WTC11 (cell line): Measurements from ENCODE around the gene MEIOSIN. TPM values are rescaled to one million over a fixed set of nuclear protein-coding genes. Genes with fewer than 3 reads are reported as not detected.
"Not testable (repeated sequence)": the region's sequence is repeated elsewhere in the genome, so short reads cannot be mapped to it uniquely, and the experiment has no call there.

Source experiments
- ATAC-seq: fragments of 200-7000 bp; cut with Tn5 transposase; 2 replicates; pipeline ENCODE4 v1.10.0; 2021; ENCODE audit warnings: mild to moderate bottlenecking, moderate library complexity
- CTCF ChIA-PET: fragments of 300-600 bp; sonication (Branson Sonifier 250); formaldehyde crosslinking; loops from one replicate; lab custom pipeline; 2021; ENCODE audit warnings: antibody characterized with exemption; lab: Charles Lee
- POLR2A ChIA-PET: fragments of 350-600 bp; sonication (Branson Sonifier 250); formaldehyde crosslinking; loops from one replicate; lab custom pipeline; 2021; ENCODE audit warnings: antibody characterized with exemption; lab: Charles Lee
- DNase-seq: peaks from one replicate; pipeline ENCODE4 v3.0.0; 2021; ENCODE audit warnings: low spot score
- H3K27ac Mint-ChIP-seq: 2 replicates; pipeline ENCODE4 v1.8.0; 2021; ENCODE audit warnings: mixed read lengths
- H3K27me3 Mint-ChIP-seq: 2 replicates; pipeline ENCODE4 v1.8.0; 2021; ENCODE audit warnings: low read depth, mild to moderate bottlenecking, moderate library complexity, mixed read lengths
- H3K36me3 Mint-ChIP-seq: 2 replicates; pipeline ENCODE4 v1.8.0; 2021; ENCODE audit warnings: mixed read lengths
- H3K4me1 Mint-ChIP-seq: 2 replicates; pipeline ENCODE4 v1.8.0; 2022; ENCODE audit warnings: mixed read lengths
- H3K4me3 Mint-ChIP-seq: 2 replicates; pipeline ENCODE4 v1.8.0; 2021; ENCODE audit warnings: mild to moderate bottlenecking, moderate library complexity, mixed read lengths
- H3K9me3 Mint-ChIP-seq: 2 replicates; pipeline ENCODE4 v1.8.0; 2021; ENCODE audit warnings: mixed read lengths
- ATF6 ChIP-seq: sonication (generic); formaldehyde crosslinking; IDR thresholded peaks from 2 replicates; pipeline ENCODE4 v1.8.1; 2023; ENCODE audit warnings: mild to moderate bottlenecking, missing genetic modification reagents
- CREM ChIP-seq: sonication (generic); formaldehyde crosslinking; IDR thresholded peaks from 2 replicates; pipeline ENCODE4 v1.8.1; 2022; ENCODE audit warnings: mild to moderate bottlenecking, missing genetic modification reagents, moderate library complexity
- NR1H2 ChIP-seq: sonication (generic); formaldehyde crosslinking; IDR thresholded peaks from 2 replicates; pipeline ENCODE4 v1.9.0; 2021; ENCODE audit warnings: mild to moderate bottlenecking, moderate library complexity, missing genetic modification reagents
- NR2C2 ChIP-seq: sonication (generic); formaldehyde crosslinking; IDR thresholded peaks from 2 replicates; pipeline ENCODE4 v1.8.0; 2022; ENCODE audit warnings: mild to moderate bottlenecking, missing genetic modification reagents
- OVOL2 ChIP-seq: fragments of 250-450 bp; sonication (Bioruptor Pico); IDR thresholded peaks from 2 replicates; pipeline ENCODE4 v1.9.0; 2021; ENCODE audit warnings: mild to moderate bottlenecking, borderline replicate concordance
- PRRX2 ChIP-seq: fragments of 250-450 bp; sonication (Bioruptor Pico); IDR thresholded peaks from 2 replicates; pipeline ENCODE4 v1.8.0; 2021; ENCODE audit warnings: mild to moderate bottlenecking
- RORB ChIP-seq: fragments of 250-450 bp; sonication (Bioruptor Pico); IDR thresholded peaks from 2 replicates; pipeline ENCODE4 v1.9.0; 2021; ENCODE audit warnings: mild to moderate bottlenecking
- TEAD1 ChIP-seq: sonication (generic); formaldehyde crosslinking; IDR thresholded peaks from 2 replicates; pipeline ENCODE4 v1.8.0; 2022; ENCODE audit warnings: mild to moderate bottlenecking, missing genetic modification reagents
- ZNF121 ChIP-seq: sonication (generic); formaldehyde crosslinking; IDR thresholded peaks from 2 replicates; pipeline ENCODE4 v1.8.0; 2023; ENCODE audit warnings: missing genetic modification reagents
- ZNF317 ChIP-seq: sonication (generic); formaldehyde crosslinking; IDR thresholded peaks from 2 replicates; pipeline ENCODE4 v1.8.1; 2023; ENCODE audit warnings: low read depth, mild to moderate bottlenecking, moderate library complexity, missing genetic modification reagents, borderline replicate concordance
- ZNF396 ChIP-seq: fragments of 250-450 bp; sonication (Bioruptor Pico); IDR thresholded peaks from 2 replicates; pipeline ENCODE4 v1.8.0; 2021; ENCODE audit warnings: mild to moderate bottlenecking, moderate library complexity, borderline replicate concordance
- ZNF416 ChIP-seq: fragments of 250-450 bp; sonication (Bioruptor Pico); IDR thresholded peaks from 2 replicates; pipeline ENCODE4 v1.9.0; 2021; ENCODE audit warnings: mild to moderate bottlenecking, inconsistent platforms
- ZNF512 ChIP-seq: sonication (generic); formaldehyde crosslinking; IDR thresholded peaks from 2 replicates; pipeline ENCODE4 v1.8.1; 2022; ENCODE audit warnings: missing genetic modification reagents, borderline replicate concordance
- total RNA-seq: library from RNA; stranded (reverse); gene quantifications from 3 replicates; pipeline ENCODE4 v1.2.3, GENCODE V29; 2021
- TF ChIP-seq, protein P1 (sequence below): fragments of 200-600 bp; IDR thresholded peaks from 2 replicates; pipeline ENCODE4 v1.8.0; 2022; ENCODE audit warnings: antibody characterized with exemption
- TF ChIP-seq, protein P2 (sequence below): fragments of 250-450 bp; sonication (Bioruptor Pico); IDR thresholded peaks from 2 replicates; pipeline ENCODE4 v1.9.0; 2021; ENCODE audit warnings: mild to moderate bottlenecking
- TF ChIP-seq, protein P3 (sequence below): sonication (generic); formaldehyde crosslinking; IDR thresholded peaks from 2 replicates; pipeline ENCODE4 v1.8.0; 2022; ENCODE audit warnings: mild to moderate bottlenecking, missing genetic modification reagents
- TF ChIP-seq, protein P4 (sequence below): sonication (generic); formaldehyde crosslinking; IDR thresholded peaks from 2 replicates; pipeline ENCODE4 v1.8.0; 2022; ENCODE audit warnings: mild to moderate bottlenecking, missing genetic modification reagents
- TF ChIP-seq, protein P5 (sequence below): sonication (generic); formaldehyde crosslinking; conservative IDR thresholded peaks from 2 replicates; pipeline ENCODE4 v1.8.1; 2022; ENCODE audit warnings: mild to moderate bottlenecking, missing genetic modification reagents

MEIOSIN gene
- total RNA-seq, 1 experiment from 2014 or later, result not detected

GRCh38 chr19:45717983-45718650 lies 15.1 kb upstream of the MEIOSIN start:
- POLR2A ChIA-PET, result interaction anchor here (0.6 to 5.8 kb wide), 9 partner anchors 12 to 102 kb away, joined by 3 to 115 read pairs (median 6); partner anchors contain the start of genes FBXO46, QPCTL, SIX5 and SNRPD2
- CTCF ChIA-PET, result interaction anchor here (0.8 to 4.5 kb wide), 16 partner anchors 12 to 279 kb away, joined by 3 to 80 read pairs (median 4); partner anchors contain the start of genes FBXO46, QPCTL, RSPH6A and SIX5
- TF ChIP-seq, protein P1, sequence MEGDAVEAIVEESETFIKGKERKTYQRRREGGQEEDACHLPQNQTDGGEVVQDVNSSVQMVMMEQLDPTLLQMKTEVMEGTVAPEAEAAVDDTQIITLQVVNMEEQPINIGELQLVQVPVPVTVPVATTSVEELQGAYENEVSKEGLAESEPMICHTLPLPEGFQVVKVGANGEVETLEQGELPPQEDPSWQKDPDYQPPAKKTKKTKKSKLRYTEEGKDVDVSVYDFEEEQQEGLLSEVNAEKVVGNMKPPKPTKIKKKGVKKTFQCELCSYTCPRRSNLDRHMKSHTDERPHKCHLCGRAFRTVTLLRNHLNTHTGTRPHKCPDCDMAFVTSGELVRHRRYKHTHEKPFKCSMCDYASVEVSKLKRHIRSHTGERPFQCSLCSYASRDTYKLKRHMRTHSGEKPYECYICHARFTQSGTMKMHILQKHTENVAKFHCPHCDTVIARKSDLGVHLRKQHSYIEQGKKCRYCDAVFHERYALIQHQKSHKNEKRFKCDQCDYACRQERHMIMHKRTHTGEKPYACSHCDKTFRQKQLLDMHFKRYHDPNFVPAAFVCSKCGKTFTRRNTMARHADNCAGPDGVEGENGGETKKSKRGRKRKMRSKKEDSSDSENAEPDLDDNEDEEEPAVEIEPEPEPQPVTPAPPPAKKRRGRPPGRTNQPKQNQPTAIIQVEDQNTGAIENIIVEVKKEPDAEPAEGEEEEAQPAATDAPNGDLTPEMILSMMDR, result no peak
- no peak for TF ChIP-seq OVOL2 (CRISPR knock-in tag)
- TF ChIP-seq ATF6 (CRISPR knock-in tag), result no peak
- no peak for TF ChIP-seq ZNF512 (CRISPR knock-in tag)
- no peak for TF ChIP-seq TEAD1
- peak; percentile 51; the same call in 1 of the 2 replicates for TF ChIP-seq ZNF416 (CRISPR knock-in tag)
- TF ChIP-seq, protein P2, sequence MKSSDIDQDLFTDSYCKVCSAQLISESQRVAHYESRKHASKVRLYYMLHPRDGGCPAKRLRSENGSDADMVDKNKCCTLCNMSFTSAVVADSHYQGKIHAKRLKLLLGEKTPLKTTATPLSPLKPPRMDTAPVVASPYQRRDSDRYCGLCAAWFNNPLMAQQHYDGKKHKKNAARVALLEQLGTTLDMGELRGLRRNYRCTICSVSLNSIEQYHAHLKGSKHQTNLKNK, result no peak
- peaks cover 25% of the 10 kb centered on the region for H3K4me1 Mint-ChIP-seq
- ATAC-seq (no peak), DNase-seq (no peak)
- peaks cover 23% of the 10 kb centered on the region for H3K36me3 Mint-ChIP-seq
- H3K4me3 Mint-ChIP-seq, result peak overlapping the region; percentile 97
- no peaks in the 10 kb centered on the region; the same call in 1 of the 2 replicates for H3K27me3 Mint-ChIP-seq
- peak overlapping the region; percentile 97 for H3K27ac Mint-ChIP-seq
- H3K9me3 Mint-ChIP-seq, result no peaks in the 10 kb centered on the region

GRCh38 chr19:45720065-45720464 lies 13.2 kb upstream of the MEIOSIN start:
- 0 out of 2 replicates have a peak, but pooled peaks have one; percentile 21 for TF ChIP-seq ZNF121
- TF ChIP-seq, all 79 proteins: peak for 1; not testable (repeated sequence) for 78
- CTCF ChIA-PET, result interaction anchor here (1.2 kb wide), 1 partner anchor 50 kb away, joined by 4 read pairs; the partner anchor contains the start of gene SIX5
- ATAC-seq, DNase-seq, H3K27me3 Mint-ChIP-seq, H3K9me3 Mint-ChIP-seq, H3K4me3 Mint-ChIP-seq, H3K27ac Mint-ChIP-seq: not testable (repeated sequence)
- Mint-ChIP-seq H3K36me3 (peaks cover 29% of the 10 kb centered on the region), H3K4me1 (peaks cover 23% of the 10 kb centered on the region)
- POLR2A ChIA-PET, result interaction anchor here (0.7 kb wide), 2 partner anchors 44 to 48 kb away, joined by 3 read pairs; no protein-coding TSS in a partner anchor

GRCh38 chr19:45728683-45729082 lies 4.6 kb upstream of the MEIOSIN start:
- H3K27ac Mint-ChIP-seq, ATAC-seq, DNase-seq, H3K36me3 Mint-ChIP-seq, H3K9me3 Mint-ChIP-seq, H3K27me3 Mint-ChIP-seq, POLR2A ChIA-PET: not testable (repeated sequence)
- H3K4me3 Mint-ChIP-seq, result 0 out of 2 replicates have a peak overlapping the region, but pooled peaks have one; percentile 18
- CTCF ChIA-PET, result interaction anchor here (0.9 kb wide), 1 partner anchor 71 kb away, joined by 3 read pairs; no protein-coding TSS in a partner anchor
- peaks cover 12% of the 10 kb centered on the region for H3K4me1 Mint-ChIP-seq

- DNase-seq (no peak), ATAC-seq (no peak)
- POLR2A ChIA-PET, result interaction anchor here (0.9 to 2.2 kb wide), 6 partner anchors 9 to 39 kb away, joined by 4 to 27 read pairs (median 9); partner anchors contain the start of genes QPCTL, SIX5 and SNRPD2
- peaks cover 12% of the 10 kb centered on the region for H3K4me1 Mint-ChIP-seq
- TF ChIP-seq, protein P3, sequence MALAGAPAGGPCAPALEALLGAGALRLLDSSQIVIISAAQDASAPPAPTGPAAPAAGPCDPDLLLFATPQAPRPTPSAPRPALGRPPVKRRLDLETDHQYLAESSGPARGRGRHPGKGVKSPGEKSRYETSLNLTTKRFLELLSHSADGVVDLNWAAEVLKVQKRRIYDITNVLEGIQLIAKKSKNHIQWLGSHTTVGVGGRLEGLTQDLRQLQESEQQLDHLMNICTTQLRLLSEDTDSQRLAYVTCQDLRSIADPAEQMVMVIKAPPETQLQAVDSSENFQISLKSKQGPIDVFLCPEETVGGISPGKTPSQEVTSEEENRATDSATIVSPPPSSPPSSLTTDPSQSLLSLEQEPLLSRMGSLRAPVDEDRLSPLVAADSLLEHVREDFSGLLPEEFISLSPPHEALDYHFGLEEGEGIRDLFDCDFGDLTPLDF (CRISPR knock-in tag), result no peak
- TF ChIP-seq ZNF396 (CRISPR knock-in tag), result no peak
- TF ChIP-seq PRRX2 (CRISPR knock-in tag), result no peak
- no peak for TF ChIP-seq CREM (CRISPR knock-in tag)
- TF ChIP-seq NR1H2 (CRISPR knock-in tag), result no peak
- TF ChIP-seq NR2C2 (CRISPR knock-in tag), result no peak
- TF ChIP-seq OVOL2 (CRISPR knock-in tag), result no peak
- TF ChIP-seq, protein P4, sequence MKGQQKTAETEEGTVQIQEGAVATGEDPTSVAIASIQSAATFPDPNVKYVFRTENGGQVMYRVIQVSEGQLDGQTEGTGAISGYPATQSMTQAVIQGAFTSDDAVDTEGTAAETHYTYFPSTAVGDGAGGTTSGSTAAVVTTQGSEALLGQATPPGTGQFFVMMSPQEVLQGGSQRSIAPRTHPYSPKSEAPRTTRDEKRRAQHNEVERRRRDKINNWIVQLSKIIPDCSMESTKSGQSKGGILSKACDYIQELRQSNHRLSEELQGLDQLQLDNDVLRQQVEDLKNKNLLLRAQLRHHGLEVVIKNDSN (CRISPR knock-in tag), result no peak
- no peak for TF ChIP-seq ZNF317 (CRISPR knock-in tag)
- TF ChIP-seq, protein P5, sequence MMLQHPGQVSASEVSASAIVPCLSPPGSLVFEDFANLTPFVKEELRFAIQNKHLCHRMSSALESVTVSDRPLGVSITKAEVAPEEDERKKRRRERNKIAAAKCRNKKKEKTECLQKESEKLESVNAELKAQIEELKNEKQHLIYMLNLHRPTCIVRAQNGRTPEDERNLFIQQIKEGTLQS, result no peak
- no peak for TF ChIP-seq RORB (CRISPR knock-in tag)
- no peaks in the 10 kb centered on the region for H3K9me3 Mint-ChIP-seq
- H3K27ac Mint-ChIP-seq, result peak overlapping the region; percentile 89
- H3K36me3 Mint-ChIP-seq, result no peaks in the 10 kb centered on the region
- peak overlapping the region; percentile 93 for H3K4me3 Mint-ChIP-seq
- CTCF ChIA-PET, result interaction anchor here (0.8 to 2.4 kb wide), 16 partner anchors 12 to 87 kb away, joined by 3 to 24 read pairs (median 6); partner anchors contain the start of genes QPCTL, SIX5 and SNRPD2
- peaks cover 7% of the 10 kb centered on the region; the same call in 1 of the 2 replicates for H3K27me3 Mint-ChIP-seq
Observed at GRCh38 chr19:45729800-45730290, 3.4 kb upstream of the MEIOSIN start.
